Transverse colon (tissue), 4 donors: ENCODE results near the gene PDK2. TPM values are rescaled to one million over a fixed set of nuclear protein-coding genes. Genes with fewer than 3 reads are reported as not detected.

Experiments used
- DNase-seq: peaks from one replicate; pipeline ENCODE4 v3.0.0-alpha.2; 2019
- H3K27ac ChIP-seq, 4 donors: fragments of 200-600 bp; sonication (generic); 2 replicates each; pipeline ENCODE4 v1.5.1; 2016 to 2018; ENCODE audit warnings: inconsistent platforms in 4 of 4
- H3K27me3 ChIP-seq: fragments of 200-600 bp; sonication (generic); 2 replicates; pipeline ENCODE4 v1.5.1; 2017; ENCODE audit warnings: inconsistent platforms
- H3K36me3 ChIP-seq, 4 donors: fragments of 200-600 bp; sonication (generic); 2 replicates each; pipeline ENCODE4 v1.5.1; 2017 to 2019; ENCODE audit warnings: inconsistent platforms in 4 of 4
- H3K4me1 ChIP-seq, 4 donors: fragments of 200-600 bp; sonication (generic); 2 replicates each; pipeline ENCODE4 v1.5.1; 2017 to 2020; ENCODE audit warnings: inconsistent platforms in 4 of 4
- H3K4me3 ChIP-seq, 4 donors: fragments of 200-600 bp; sonication (generic); 1 replicate in 1 of 4; 2 replicates in 3 of 4; pipeline versions ENCODE4 v1.5.1 to v1.6.1; 2017 to 2019; ENCODE audit warnings: inconsistent platforms in 4 of 4
- H3K9me3 ChIP-seq, 2 donors: fragments of 200-600 bp; sonication (generic); 2 replicates each; pipeline ENCODE4 v1.5.1; 2017 to 2019; ENCODE audit warnings: inconsistent platforms in 2 of 2
- EP300 ChIP-seq: sonication (generic); formaldehyde crosslinking; IDR thresholded peaks from one replicate; pipeline ENCODE4 v1.6.1; 2017; ENCODE audit warnings: antibody characterized with exemption, low read depth
- POLR2A ChIP-seq: fragments of 450-650 bp; IDR thresholded peaks from one replicate; pipeline ENCODE4 v1.6.1; 2016; ENCODE audit warnings: antibody characterized with exemption, mild to moderate bottlenecking, moderate library complexity
- POLR2AphosphoS5 ChIP-seq, 3 donors: sonication (generic); formaldehyde crosslinking; IDR thresholded peaks; one replicate each; pipeline ENCODE4 v1.6.1; 2016; ENCODE audit warnings: antibody characterized with exemption in 3 of 3
- WGBS, 2 donors: methylation state at CpG; one replicate each; pipeline ENCODE4 v1.1.5; 2018; ENCODE audit warnings: low coverage in 1 of 2; 5-methylcytosine and 5-hydroxymethylcytosine counted together
- in situ Hi-C, 4 donors: fragments of 200-750 bp; cut with MboI; loops; one replicate each; pipeline versions ENCODE4 v1.15.0 to v1.15.1; 2017; ENCODE audit warnings: low sequenced_read_pairs in 3 of 4, low pct_ligation_motif_present in 1 of 4, low pct_unique_long_range_greater_than_20kb in 1 of 4
- intact Hi-C: fragments of 100-400 bp; cut with DNase I; formaldehyde crosslinking; loops from one replicate; pipeline ENCODE4 v1.15.1; 2023; ENCODE audit warnings: low total_unique reads
- total RNA-seq, 4 donors: library from RNA; depleted of rRNA; stranded (reverse); fragments of >200 nt; gene quantifications; one replicate each; pipeline ENCODE4 v1.1.0, GENCODE V29; 2016
- TF ChIP-seq, protein P1 (sequence below), 5 experiments: fragments of 200-600 bp in 3 of 5; fragments of 450-650 bp in 2 of 5; sonication (generic) in 3 of 5; IDR thresholded peaks; 1 replicate in 2 of 5; 2 replicates in 3 of 5; pipeline ENCODE4 v1.5.1; 2016 to 2017; ENCODE audit warnings: antibody characterized with exemption in 5 of 5, inconsistent platforms in 3 of 5, mild to moderate bottlenecking in 2 of 5, moderate library complexity in 1 of 5

PDK2 gene
- total RNA-seq, 4 donors from 2014 or later: 84.6 to 292 (median 136) TPM

DNA sequence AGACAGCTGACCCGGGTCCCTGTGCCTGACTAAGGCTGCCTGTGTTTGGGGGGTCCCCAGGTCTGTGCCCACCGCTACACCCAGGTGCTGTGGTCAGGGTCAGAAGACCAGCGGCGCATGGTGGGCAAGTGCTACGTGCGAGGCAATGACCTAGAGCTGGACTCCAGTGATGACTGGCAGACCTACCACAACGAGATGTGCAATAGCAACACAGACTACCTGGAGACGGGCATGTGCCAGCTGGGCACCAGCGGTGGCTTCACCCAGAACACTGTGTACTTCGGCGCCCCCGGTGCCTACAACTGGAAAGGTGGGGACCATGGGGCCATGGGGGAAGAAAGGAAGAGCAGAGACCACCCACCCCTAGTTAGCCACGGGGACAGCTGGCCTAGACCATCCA lies 27.2 kb upstream of the PDK2 start:
- in situ Hi-C loops: no loop called here
- H3K4me1 ChIP-seq: peaks cover 18 to 28% (median 20%) of the 10 kb centered on the region in 4 donors
- peaks cover 0 to 18% (median 5%) of the 10 kb centered on the region in 4 donors for H3K36me3 ChIP-seq
- intact Hi-C loops: no loop called here
- H3K9me3 ChIP-seq: no peaks in the 10 kb centered on the region
- H3K4me3 ChIP-seq: no peak overlapping the region
- H3K27ac ChIP-seq: no peak overlapping the region
- 97% methylated on average over 12 of the region's 13 CpGs; no CpG with 5 or more reads in 1 of the 2 donors for WGBS, 2 donors
- DNase-seq: no peak
- H3K27me3 ChIP-seq: no peaks in the 10 kb centered on the region
- TF ChIP-seq POLR2AphosphoS5 (IDR thresholded peaks at IDR 0.05) (no peak), EP300 (no peak), POLR2A (no peak)
- TF ChIP-seq, protein P1, sequence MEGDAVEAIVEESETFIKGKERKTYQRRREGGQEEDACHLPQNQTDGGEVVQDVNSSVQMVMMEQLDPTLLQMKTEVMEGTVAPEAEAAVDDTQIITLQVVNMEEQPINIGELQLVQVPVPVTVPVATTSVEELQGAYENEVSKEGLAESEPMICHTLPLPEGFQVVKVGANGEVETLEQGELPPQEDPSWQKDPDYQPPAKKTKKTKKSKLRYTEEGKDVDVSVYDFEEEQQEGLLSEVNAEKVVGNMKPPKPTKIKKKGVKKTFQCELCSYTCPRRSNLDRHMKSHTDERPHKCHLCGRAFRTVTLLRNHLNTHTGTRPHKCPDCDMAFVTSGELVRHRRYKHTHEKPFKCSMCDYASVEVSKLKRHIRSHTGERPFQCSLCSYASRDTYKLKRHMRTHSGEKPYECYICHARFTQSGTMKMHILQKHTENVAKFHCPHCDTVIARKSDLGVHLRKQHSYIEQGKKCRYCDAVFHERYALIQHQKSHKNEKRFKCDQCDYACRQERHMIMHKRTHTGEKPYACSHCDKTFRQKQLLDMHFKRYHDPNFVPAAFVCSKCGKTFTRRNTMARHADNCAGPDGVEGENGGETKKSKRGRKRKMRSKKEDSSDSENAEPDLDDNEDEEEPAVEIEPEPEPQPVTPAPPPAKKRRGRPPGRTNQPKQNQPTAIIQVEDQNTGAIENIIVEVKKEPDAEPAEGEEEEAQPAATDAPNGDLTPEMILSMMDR (IDR thresholded peaks at IDR 0.05): no peak

DNA sequence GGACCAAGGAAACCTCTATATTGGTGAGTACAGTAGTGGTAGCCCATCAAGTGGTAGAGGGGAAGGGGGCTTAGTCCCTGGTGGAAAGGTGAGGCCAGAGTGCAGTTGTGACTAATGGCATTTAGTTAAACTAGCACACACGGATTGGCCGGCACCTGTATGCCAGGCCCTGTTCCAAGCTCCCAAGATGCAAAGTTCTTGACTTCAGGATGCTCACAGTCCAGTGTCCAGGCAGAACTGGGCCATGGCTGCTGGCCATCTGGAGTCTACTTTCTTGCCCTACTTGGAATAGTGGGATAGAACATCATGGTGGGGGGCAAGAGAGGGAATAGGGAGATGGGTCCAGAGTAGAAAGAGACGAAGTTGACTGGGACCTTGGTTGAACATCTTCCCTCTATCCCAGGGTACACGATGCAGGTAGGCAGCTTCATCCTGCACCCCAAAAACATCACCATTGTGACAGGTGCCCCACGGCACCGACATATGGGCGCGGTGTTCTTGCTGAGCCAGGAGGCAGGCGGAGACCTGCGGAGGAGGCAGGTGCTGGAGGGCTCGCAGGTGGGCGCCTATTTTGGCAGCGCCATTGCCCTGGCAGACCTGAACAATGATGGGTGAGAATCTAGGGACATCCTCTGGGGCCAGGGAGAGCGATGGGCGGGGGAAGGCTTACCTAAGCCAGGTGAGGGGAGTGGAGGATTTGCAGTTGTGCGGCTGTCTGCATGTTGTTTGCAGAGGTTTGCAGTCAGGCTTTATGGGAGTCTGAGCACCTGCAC lies 24.1 kb upstream of the PDK2 start:
- no peaks in the 10 kb centered on the region for H3K9me3 ChIP-seq
- no peak for DNase-seq
- in situ Hi-C loops: no loop called here
- intact Hi-C loops: loop anchor here (10.0 kb wide), 1 partner anchor 206 kb away; no protein-coding TSS in a partner anchor
- H3K4me3 ChIP-seq: no peak overlapping the region
- H3K36me3 ChIP-seq: peaks cover 0 to 34% (median 8%) of the 10 kb centered on the region in 4 donors
- TF ChIP-seq POLR2A (no peak), EP300 (no peak), POLR2AphosphoS5 (IDR thresholded peaks at IDR 0.05) (no peak)
- TF ChIP-seq, protein P1 (IDR thresholded peaks at IDR 0.05): no peak
- WGBS, 2 donors: 92% methylated on average over 16 of the region's 16 CpGs; no CpG with 5 or more reads in 1 of the 2 donors
- no peaks in the 10 kb centered on the region for H3K4me1 ChIP-seq
- no peaks in the 10 kb centered on the region for H3K27me3 ChIP-seq
- H3K27ac ChIP-seq: no peak overlapping the region

DNA sequence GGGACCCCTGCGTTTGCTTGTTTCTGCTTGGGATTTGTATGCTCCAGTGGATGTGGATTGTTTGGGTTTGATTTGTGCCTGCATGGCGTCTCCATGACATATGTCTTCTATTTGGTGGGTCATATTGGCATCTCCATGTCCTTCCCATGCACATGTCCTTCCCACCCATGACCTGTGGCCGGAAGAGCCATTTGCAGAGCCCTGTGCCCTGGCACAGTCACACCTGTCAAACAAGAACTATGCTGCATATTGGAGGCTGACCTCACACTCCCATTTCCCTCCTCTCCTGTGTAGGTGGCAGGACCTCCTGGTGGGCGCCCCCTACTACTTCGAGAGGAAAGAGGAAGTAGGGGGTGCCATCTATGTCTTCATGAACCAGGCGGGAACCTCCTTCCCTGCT lies 23.5 kb upstream of the PDK2 start:
- no peak for DNase-seq
- 92 to 100% methylated on average over 1 to 6 of the region's 6 CpGs for WGBS, 2 donors
- H3K27ac ChIP-seq: no peak overlapping the region
- in situ Hi-C loops (no loop called here), intact Hi-C loops (loop anchor here (10.0 kb wide), 1 partner anchor 207 kb away; no protein-coding TSS in a partner anchor)
- H3K36me3 ChIP-seq: peaks cover 0 to 40% (median 8%) of the 10 kb centered on the region in 4 donors
- no peak for TF ChIP-seq POLR2A
- TF ChIP-seq POLR2AphosphoS5 (IDR thresholded peaks at IDR 0.05): no peak
- H3K4me3 ChIP-seq: no peak overlapping the region
- no peaks in the 10 kb centered on the region for H3K27me3 ChIP-seq
- no peaks in the 10 kb centered on the region for H3K4me1 ChIP-seq
- H3K9me3 ChIP-seq: no peaks in the 10 kb centered on the region

DNA sequence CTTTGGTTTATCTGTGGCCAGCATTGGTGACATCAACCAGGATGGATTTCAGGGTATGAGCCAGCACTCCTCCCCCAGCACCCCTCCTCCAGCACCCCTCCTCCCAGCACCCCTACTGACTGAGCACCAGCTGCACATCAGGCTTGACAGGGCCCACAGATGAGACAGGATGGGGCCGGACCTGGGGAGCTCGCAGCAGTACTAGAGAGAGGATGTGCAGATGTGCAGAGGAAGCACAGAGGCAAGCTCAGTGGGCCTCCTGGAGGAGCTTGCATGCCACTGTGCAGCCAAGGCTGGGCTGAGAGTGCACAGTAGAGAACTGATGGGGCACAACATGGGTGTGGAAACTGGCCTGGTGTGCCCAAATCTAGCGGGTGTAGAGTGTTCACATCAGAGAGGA lies 23.0 kb upstream of the PDK2 start:
- TF ChIP-seq EP300 (no peak), POLR2AphosphoS5 (IDR thresholded peaks at IDR 0.05) (no peak), POLR2A (no peak)
- TF ChIP-seq, protein P1 (IDR thresholded peaks at IDR 0.05): no peak
- Histone ChIP-seq H3K9me3 (no peaks in the 10 kb centered on the region), H3K27ac (no peak overlapping the region), H3K36me3 (peaks cover 0 to 44% (median 8%) of the 10 kb centered on the region in 4 donors), H3K4me3 (no peak overlapping the region), H3K27me3 (no peaks in the 10 kb centered on the region), H3K4me1 (no peaks in the 10 kb centered on the region)
- DNase-seq: no peak
- 81 to 100% methylated on average over 1 to 3 of the region's 3 CpGs for WGBS, 2 donors
- in situ Hi-C loops: no loop called here
- intact Hi-C loops: loop anchor here (10.0 kb wide), 1 partner anchor 207 kb away; no protein-coding TSS in a partner anchor
